PC-9 (cell line): Measurements from ENCODE around the gene ZNF786. TPM values are rescaled to one million over a fixed set of nuclear protein-coding genes. Genes with fewer than 3 reads are reported as not detected.

Experiments used
- BruUV-seq: library from RNA; stranded (reverse); fragments of 400-500 nt; replicated peaks from 2 replicates; lab custom pipeline; 2021; lab: Mats Ljungman, UMichigan
- CTCF ChIA-PET: fragments of 300-600 bp; sonication (Branson Sonifier 250); formaldehyde crosslinking; loops from one replicate; lab custom pipeline; 2022; ENCODE audit warnings: antibody characterized with exemption; lab: Charles Lee
- POLR2A ChIA-PET: fragments of 300-600 bp; sonication (Branson Sonifier 250); formaldehyde crosslinking; loops from one replicate; lab custom pipeline; 2022; ENCODE audit warnings: antibody characterized with exemption; ENCODE audit not compliant: unreplicated experiment; lab: Charles Lee
- DNase-seq, 2 experiments: peaks; one replicate each; pipeline versions ENCODE4 v3.0.0 to v3.0.0-alpha.2; 2015 to 2022; ENCODE audit warnings: mixed read lengths in 1 of 2
- H2AFZ ChIP-seq: fragments of 200-600 bp; sonication (generic); 2 replicates; pipeline ENCODE4 v1.8.1; 2017; ENCODE audit warnings: antibody characterized with exemption
- H3F3A ChIP-seq: fragments of 200-600 bp; sonication (generic); 2 replicates; pipeline ENCODE4 v1.8.1; 2017; ENCODE audit warnings: antibody characterized with exemption, mild to moderate bottlenecking, low read depth; ENCODE audit not compliant: insufficient read depth
- H3K27ac ChIP-seq: fragments of 200-600 bp; sonication (generic); 2 replicates; pipeline ENCODE4 v1.6.1; 2016; ENCODE audit warnings: mixed run types
- H3K27me3 ChIP-seq: fragments of 200-600 bp; sonication (generic); 2 replicates; pipeline ENCODE4 v1.6.1; 2016; ENCODE audit warnings: low read depth, mixed run types; ENCODE audit not compliant: insufficient read depth
- H3K36me3 ChIP-seq: fragments of 200-600 bp; sonication (generic); 2 replicates; pipeline ENCODE4 v1.6.1; 2016; ENCODE audit warnings: low read depth, mixed run types
- H3K4me1 ChIP-seq: fragments of 200-600 bp; sonication (generic); replicated peaks from 2 replicates; pipeline ENCODE4 v1.6.1; 2016; ENCODE audit warnings: mixed run types; ENCODE audit not compliant: insufficient read depth
- H3K4me2 ChIP-seq: fragments of 200-600 bp; sonication (generic); 2 replicates; pipeline ENCODE4 v1.6.1; 2017; ENCODE audit warnings: mixed run types
- H3K4me3 ChIP-seq: fragments of 200-600 bp; sonication (generic); 2 replicates; pipeline ENCODE4 v1.6.1; 2016; ENCODE audit warnings: mixed run types
- H3K79me2 ChIP-seq: fragments of 200-600 bp; sonication (generic); 2 replicates; pipeline ENCODE4 v1.6.1; 2017; ENCODE audit warnings: low read depth, mixed run types
- H3K9me2 ChIP-seq: fragments of 200-600 bp; sonication (generic); 2 replicates; pipeline ENCODE4 v1.8.1; 2017; ENCODE audit warnings: mild to moderate bottlenecking; ENCODE audit not compliant: insufficient read depth
- H3K9me3 ChIP-seq: fragments of 200-600 bp; sonication (generic); 2 replicates; pipeline ENCODE4 v1.8.1; 2016; ENCODE audit warnings: low read depth; ENCODE audit not compliant: insufficient read depth
- H4K20me1 ChIP-seq: fragments of 200-600 bp; sonication (generic); 2 replicates; pipeline ENCODE4 v1.8.1; 2017; ENCODE audit not compliant: insufficient read depth
- CTCF ChIP-seq: fragments of 200-600 bp; sonication (generic); conservative IDR thresholded peaks from 2 replicates; pipeline ENCODE4 v1.6.1; 2017; ENCODE audit warnings: mixed run types, antibody characterized with exemption, mild to moderate bottlenecking, moderate library complexity
- EZH2 ChIP-seq: fragments of 200-600 bp; sonication (generic); IDR thresholded peaks from 2 replicates; pipeline ENCODE4 v1.8.0; 2017; ENCODE audit warnings: antibody characterized with exemption, low read depth
- intact Hi-C: fragments of 100-400 bp; cut with micrococcal nuclease; formaldehyde crosslinking; loops from one replicate; pipeline ENCODE4 v1.10.0; 2022; ENCODE audit not compliant: unreplicated experiment
- total RNA-seq: library from RNA; stranded (reverse); gene quantifications from 2 replicates; pipeline ENCODE4 v1.2.3, GENCODE V29; 2021

ZNF786 gene
- total RNA-seq, 1 experiment from 2014 or later: 8.4 TPM

- Histone ChIP-seq H3K9me2 (no peaks in the 10 kb centered on the region), H3K36me3 (peaks cover 11% of the 10 kb centered on the region; the same call in 1 of the 2 replicates), H3K79me2 (no peaks in the 10 kb centered on the region), H2AFZ (no peak overlapping the region), H3K27me3 (no peaks in the 10 kb centered on the region), H3F3A (peaks cover 11% of the 10 kb centered on the region; the same call in 1 of the 2 replicates), H3K4me1 (no peaks in the 10 kb centered on the region), H3K9me3 (no peaks in the 10 kb centered on the region), H3K27ac (no peak overlapping the region), H4K20me1 (no peaks in the 10 kb centered on the region), H3K4me2 (no peak overlapping the region), H3K4me3 (no peak overlapping the region)
- TF ChIP-seq EZH2 (no peak), CTCF (no peak)
- intact Hi-C loops: no loop called here
- no peak for DNase-seq
- ChIA-PET POLR2A (no interaction called here), CTCF (no interaction called here)
- no TSS peak for BruUV-seq
These were observed 18.1 kb downstream of the ZNF786 start for GRCh38 chr7:149072438-149072775.

GRCh38 chr7:149071641-149072437, 18.7 kb downstream of the ZNF786 start:
- TF ChIP-seq CTCF (no peak), EZH2 (no peak)

GRCh38 chr7:149071182-149071635, 19.3 kb downstream of the ZNF786 start:
- no peak overlapping the region for H3K27ac ChIP-seq
- no peak overlapping the region for H3K4me3 ChIP-seq
- peaks cover 11% of the 10 kb centered on the region; the same call in 1 of the 2 replicates for H3K36me3 ChIP-seq
- peaks cover 15% of the 10 kb centered on the region; the same call in 1 of the 2 replicates for H3F3A ChIP-seq
- intact Hi-C loops: no loop called here
- TF ChIP-seq EZH2 (no peak), CTCF (no peak)
- ChIA-PET CTCF (no interaction called here), POLR2A (no interaction called here)
- H3K4me1 ChIP-seq: no peaks in the 10 kb centered on the region
- no peak for DNase-seq
- no peaks in the 10 kb centered on the region for H4K20me1 ChIP-seq
- BruUV-seq: no TSS peak
- H3K27me3 ChIP-seq: no peaks in the 10 kb centered on the region
- H2AFZ ChIP-seq: no peak overlapping the region
- H3K9me3 ChIP-seq: no peaks in the 10 kb centered on the region
- H3K79me2 ChIP-seq: no peaks in the 10 kb centered on the region
- H3K9me2 ChIP-seq: no peaks in the 10 kb centered on the region
- H3K4me2 ChIP-seq: no peak overlapping the region

More at GRCh38 chr7:149071641-149072437, 18.7 kb downstream of the ZNF786 start:
- no peak overlapping the region for H3K4me3 ChIP-seq
- H3K79me2 ChIP-seq: no peaks in the 10 kb centered on the region
- intact Hi-C loops: no loop called here
- BruUV-seq: no TSS peak
- no peak overlapping the region for H2AFZ ChIP-seq
- no peak for DNase-seq
- no peaks in the 10 kb centered on the region for H4K20me1 ChIP-seq
- CTCF ChIA-PET: no interaction called here
- peaks cover 11% of the 10 kb centered on the region; the same call in 1 of the 2 replicates for H3K36me3 ChIP-seq
- POLR2A ChIA-PET: no interaction called here
- H3K9me3 ChIP-seq: no peaks in the 10 kb centered on the region
- H3F3A ChIP-seq: peaks cover 14% of the 10 kb centered on the region; the same call in 1 of the 2 replicates
- no peak overlapping the region for H3K27ac ChIP-seq
- no peaks in the 10 kb centered on the region for H3K4me1 ChIP-seq
- no peak overlapping the region for H3K4me2 ChIP-seq
- no peaks in the 10 kb centered on the region for H3K27me3 ChIP-seq
- no peaks in the 10 kb centered on the region for H3K9me2 ChIP-seq
